H9 (cell line): ENCODE data around the gene EPS8. TPM values are rescaled to one million over a fixed set of nuclear protein-coding genes. Genes with fewer than 3 reads are reported as not detected.

Source experiments
- DNase-seq: peaks from one replicate; pipeline ENCODE4 v3.0.0-alpha.2; 2017
- H2AFZ ChIP-seq: one replicate; pipeline ENCODE4 v1.6.1; 2013; ENCODE audit warnings: mild to moderate bottlenecking, low read length, control low read depth, moderate library complexity
- H2AK5ac ChIP-seq: 2 replicates; pipeline ENCODE4 v1.6.1; 2013; ENCODE audit warnings: low read length, control low read depth, mixed read lengths; ENCODE audit not compliant: insufficient read length
- H2BK120ac ChIP-seq: one replicate; pipeline ENCODE4 v1.6.1; 2013; ENCODE audit warnings: low read depth, mild to moderate bottlenecking, low read length, control low read depth, inconsistent platforms; ENCODE audit not compliant: poor library complexity, severe bottlenecking
- H2BK12ac ChIP-seq: 2 replicates; pipeline ENCODE4 v1.6.1; 2013; ENCODE audit warnings: low read length, control low read depth, mixed read lengths, low read depth; ENCODE audit not compliant: insufficient read length
- H2BK15ac ChIP-seq: 2 replicates; pipeline ENCODE4 v1.6.1; 2013; ENCODE audit warnings: low read depth, low read length, control low read depth
- H2BK20ac ChIP-seq: one replicate; pipeline ENCODE4 v1.6.1; 2013; ENCODE audit warnings: low read depth, mild to moderate bottlenecking, low read length, control low read depth, inconsistent platforms; ENCODE audit not compliant: poor library complexity, severe bottlenecking
- H2BK5ac ChIP-seq: 2 replicates; pipeline ENCODE4 v1.6.1; 2013; ENCODE audit warnings: low read length, control low read depth, mixed read lengths; ENCODE audit not compliant: insufficient read length
- H3K14ac ChIP-seq: 2 replicates; pipeline ENCODE4 v1.6.1; 2013; ENCODE audit warnings: low read length, control low read depth; ENCODE audit not compliant: insufficient read depth
- H3K18ac ChIP-seq: 2 replicates; pipeline ENCODE4 v1.6.1; 2013; ENCODE audit warnings: low read depth, mild to moderate bottlenecking, mixed read lengths, low read length, control low read depth; ENCODE audit not compliant: insufficient read length
- H3K23ac ChIP-seq: 2 replicates; pipeline ENCODE4 v1.6.1; 2013; ENCODE audit warnings: low read length, control low read depth, mixed read lengths, low read depth; ENCODE audit not compliant: insufficient read length
- H3K23me2 ChIP-seq: 2 replicates; pipeline ENCODE4 v1.6.1; 2013; ENCODE audit warnings: low read depth, mild to moderate bottlenecking, mixed read lengths, low read length, control low read depth; ENCODE audit not compliant: insufficient read length, poor library complexity, severe bottlenecking
- H3K27ac ChIP-seq: 2 replicates; pipeline ENCODE4 v1.5.1; 2013; ENCODE audit warnings: low read length, control low read depth, mixed read lengths, low read depth; ENCODE audit not compliant: insufficient read length
- H3K27me3 ChIP-seq: 2 replicates; pipeline ENCODE4 v1.6.1; 2013; ENCODE audit warnings: low read length, control low read depth, inconsistent platforms; ENCODE audit not compliant: insufficient read depth
- H3K4ac ChIP-seq: 2 replicates; pipeline ENCODE4 v1.6.1; 2013; ENCODE audit warnings: low read depth, mild to moderate bottlenecking, control low read depth, inconsistent platforms, low read length, moderate library complexity
- H3K4me1 ChIP-seq: 2 replicates; pipeline ENCODE4 v1.6.1; 2013; ENCODE audit warnings: low read length, control low read depth, inconsistent platforms; ENCODE audit not compliant: insufficient read depth
- H3K4me2 ChIP-seq: 2 replicates; pipeline ENCODE4 v1.6.1; 2013; ENCODE audit warnings: low read length, control low read depth, mixed read lengths; ENCODE audit not compliant: insufficient read length, insufficient read depth
- H3K56ac ChIP-seq: 2 replicates; pipeline ENCODE4 v1.6.1; 2013; ENCODE audit warnings: low read depth, mild to moderate bottlenecking, mixed read lengths, low read length, control low read depth; ENCODE audit not compliant: insufficient read length
- H3K79me1 ChIP-seq: 2 replicates; pipeline ENCODE4 v1.6.1; 2013; ENCODE audit warnings: low read depth, mild to moderate bottlenecking, moderate library complexity, low read length, control low read depth, inconsistent platforms; ENCODE audit not compliant: insufficient read depth, poor library complexity, severe bottlenecking
- H3K79me2 ChIP-seq: 2 replicates; pipeline ENCODE4 v1.6.1; 2013; ENCODE audit warnings: low read length, control low read depth, inconsistent platforms; ENCODE audit not compliant: insufficient read depth
- H3K9ac ChIP-seq: 2 replicates; pipeline ENCODE4 v1.6.1; 2013; ENCODE audit warnings: low read length, control low read depth, mixed read lengths; ENCODE audit not compliant: insufficient read length; ENCODE audit errors: extremely low read depth
- H3K9me3 ChIP-seq: one replicate; pipeline ENCODE4 v1.6.1; 2013; ENCODE audit warnings: low read depth, low read length, inconsistent platforms; ENCODE audit not compliant: control insufficient read depth
- H3T11ph ChIP-seq: one replicate; pipeline ENCODE4 v1.6.1; 2013; ENCODE audit warnings: mild to moderate bottlenecking, low read length, control low read depth, inconsistent platforms
- H4K20me1 ChIP-seq: one replicate; pipeline ENCODE4 v1.6.1; 2013; ENCODE audit not compliant: control insufficient read depth, insufficient read length, insufficient read depth
- H4K5ac ChIP-seq: 2 replicates; pipeline ENCODE4 v1.6.1; 2013; ENCODE audit warnings: low read depth, mild to moderate bottlenecking, mixed read lengths, low read length, control low read depth; ENCODE audit not compliant: insufficient read length
- H4K8ac ChIP-seq: replicated peaks from 2 replicates; pipeline ENCODE4 v1.6.1; 2013; ENCODE audit warnings: low read length, control low read depth, mixed read lengths, low read depth; ENCODE audit not compliant: insufficient read length
- H4K91ac ChIP-seq: 2 replicates; pipeline ENCODE4 v1.6.1; 2013; ENCODE audit warnings: low read depth, mild to moderate bottlenecking, moderate library complexity, mixed read lengths, low read length, control low read depth; ENCODE audit not compliant: insufficient read length
- H3K27ac Mint-ChIP-seq, 3 experiments: 2 replicates in 2 of 3; 3 replicates in 1 of 3; pipeline ENCODE4 v1.8.0; 2020 to 2021; ENCODE audit warnings: mixed read lengths in 3 of 3, mild to moderate bottlenecking in 1 of 3, moderate library complexity in 1 of 3
- H3K27me3 Mint-ChIP-seq: 2 replicates; pipeline ENCODE4 v1.8.0; 2021; ENCODE audit warnings: low read depth, mild to moderate bottlenecking, moderate library complexity, mixed read lengths
- H3K36me3 Mint-ChIP-seq, 3 experiments: 2 replicates in 2 of 3; 3 replicates in 1 of 3; pipeline ENCODE4 v1.8.0; 2020 to 2021; ENCODE audit warnings: low read depth in 3 of 3, mixed read lengths in 3 of 3; ENCODE audit not compliant: insufficient read depth in 1 of 3
- H3K4me1 Mint-ChIP-seq, 2 experiments: 2 replicates each; pipeline ENCODE4 v1.8.0; 2020; ENCODE audit warnings: mixed read lengths in 2 of 2
- H3K4me3 Mint-ChIP-seq, 2 experiments: 2 replicates in 1 of 2; 3 replicates in 1 of 2; pipeline ENCODE4 v1.8.0; 2020 to 2021; ENCODE audit warnings: mild to moderate bottlenecking in 2 of 2, mixed read lengths in 2 of 2, moderate library complexity in 1 of 2
- H3K9me3 Mint-ChIP-seq, 2 experiments: 2 replicates in 1 of 2; 3 replicates in 1 of 2; pipeline ENCODE4 v1.8.0; 2020; ENCODE audit warnings: mild to moderate bottlenecking in 2 of 2, mixed read lengths in 2 of 2, moderate library complexity in 1 of 2
- WGBS: extraction: QIAGEN DNeasy Blood & Tissue Kit; methylation state at CpG from one replicate; pipeline ENCODE4 v1.1.7; 2013; ENCODE audit warnings: missing lambda C conversion rate, low lambda C conversion rate, mixed read lengths; ENCODE audit not compliant: insufficient read length; ENCODE audit errors: extremely low coverage; 5-methylcytosine and 5-hydroxymethylcytosine counted together
- total RNA-seq: library from RNA; stranded (reverse); gene quantifications from 2 replicates; pipeline ENCODE4 v1.2.1, GENCODE V29; 2021
- TF ChIP-seq, protein P1 (sequence below): fragments of 200-600 bp; sonication (generic); conservative IDR thresholded peaks from 3 replicates; pipeline ENCODE4 v1.8.0; 2021; ENCODE audit warnings: antibody characterized with exemption, mild to moderate bottlenecking

Gene EPS8
- total RNA-seq, 1 experiment from 2014 or later = 2.2 TPM

DNA sequence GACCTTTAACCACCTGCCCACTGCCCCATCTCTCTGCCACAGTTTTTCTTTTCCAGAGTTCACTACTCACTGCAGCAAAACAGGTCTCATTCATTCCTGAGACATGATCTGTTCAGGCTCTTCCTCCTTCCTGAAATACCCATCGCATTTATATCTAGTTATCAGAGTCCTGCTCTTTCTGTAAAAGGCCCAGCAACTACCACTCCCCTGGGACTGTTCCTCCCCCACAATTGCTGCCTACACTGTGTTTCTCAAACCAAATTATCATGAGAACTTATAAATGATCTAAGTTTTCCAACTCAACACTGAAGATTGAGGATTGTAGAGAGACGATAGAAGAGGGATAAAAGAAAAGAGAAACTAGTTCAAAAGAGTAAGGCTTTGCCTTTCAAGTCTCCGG, 40.8 kb upstream of the EPS8 start:
- Histone ChIP-seq H3K23me2 (no peaks in the 10 kb centered on the region), H3K79me2 (no peaks in the 10 kb centered on the region), H3T11ph (no peak overlapping the region), H2AK5ac (no peak overlapping the region), H3K4me2 (no peak overlapping the region), H2BK120ac (no peak overlapping the region), H2BK12ac (no peak overlapping the region), H3K9me3 (no peaks in the 10 kb centered on the region), H2BK15ac (no peak overlapping the region), H3K14ac (no peak overlapping the region), H3K4me1 (no peaks in the 10 kb centered on the region), H3K27me3 (no peaks in the 10 kb centered on the region), H2AFZ (no peak overlapping the region), H4K8ac (no peak overlapping the region), H3K56ac (no peak overlapping the region), H4K20me1 (no peaks in the 10 kb centered on the region), H3K23ac (no peak overlapping the region), H4K91ac (no peak overlapping the region), H3K9ac (no peak overlapping the region), H2BK5ac (no peak overlapping the region), H3K18ac (no peak overlapping the region), H4K5ac (no peak overlapping the region), H3K79me1 (no peaks in the 10 kb centered on the region), H3K27ac (no peak overlapping the region), H2BK20ac (no peak overlapping the region), H3K4ac (no peak overlapping the region)
- Mint-ChIP-seq H3K27ac (no peak overlapping the region), H3K4me1 (no peaks in the 10 kb centered on the region), H3K36me3 (no peaks in the 10 kb centered on the region), H3K9me3 (no peaks in the 10 kb centered on the region), H3K27me3 (no peaks in the 10 kb centered on the region), H3K4me3 (no peak overlapping the region)
- TF ChIP-seq, protein P1, sequence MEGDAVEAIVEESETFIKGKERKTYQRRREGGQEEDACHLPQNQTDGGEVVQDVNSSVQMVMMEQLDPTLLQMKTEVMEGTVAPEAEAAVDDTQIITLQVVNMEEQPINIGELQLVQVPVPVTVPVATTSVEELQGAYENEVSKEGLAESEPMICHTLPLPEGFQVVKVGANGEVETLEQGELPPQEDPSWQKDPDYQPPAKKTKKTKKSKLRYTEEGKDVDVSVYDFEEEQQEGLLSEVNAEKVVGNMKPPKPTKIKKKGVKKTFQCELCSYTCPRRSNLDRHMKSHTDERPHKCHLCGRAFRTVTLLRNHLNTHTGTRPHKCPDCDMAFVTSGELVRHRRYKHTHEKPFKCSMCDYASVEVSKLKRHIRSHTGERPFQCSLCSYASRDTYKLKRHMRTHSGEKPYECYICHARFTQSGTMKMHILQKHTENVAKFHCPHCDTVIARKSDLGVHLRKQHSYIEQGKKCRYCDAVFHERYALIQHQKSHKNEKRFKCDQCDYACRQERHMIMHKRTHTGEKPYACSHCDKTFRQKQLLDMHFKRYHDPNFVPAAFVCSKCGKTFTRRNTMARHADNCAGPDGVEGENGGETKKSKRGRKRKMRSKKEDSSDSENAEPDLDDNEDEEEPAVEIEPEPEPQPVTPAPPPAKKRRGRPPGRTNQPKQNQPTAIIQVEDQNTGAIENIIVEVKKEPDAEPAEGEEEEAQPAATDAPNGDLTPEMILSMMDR = no peak
- WGBS = no CpG with 5 or more reads among the region's 3 CpGs
- DNase-seq = no peak
